RPMI7951 (cell line): ENCODE results near the gene ANKRD26. TPM values are rescaled to one million over a fixed set of nuclear protein-coding genes. Genes with fewer than 3 reads are reported as not detected.
"Not testable (repeated sequence)": the region's sequence is repeated elsewhere in the genome, so short reads cannot be mapped to it uniquely, and the experiment has no call there.

ENCODE experiments used
- DNase-seq: peaks from one replicate; pipeline ENCODE4 v3.0.0-alpha.2; 2012; ENCODE audit warnings: low read depth
- total RNA-seq: library from RNA; depleted of rRNA; stranded (reverse); fragments of >200 nt; shearing (Covaris generic); gene quantifications from 2 replicates; pipeline ENCODE4 v1.2.3, GENCODE V29; 2014; rRNA removed

ANKRD26 gene
- 10.5 and 13.6 TPM in 2 replicates for total RNA-seq

GRCh38 chr10:27099916-27100812 lies at the start of gene ANKRD26:
TSS of gene ANKRD26 (minus strand) at chr10:27100494. CDS start at chr10:27100326, 168 bp downstream.
- peak; percentile 96 for DNase-seq

GRCh38 chr10:27147701-27148100 lies 47.4 kb upstream of the ANKRD26 start:
- DNase-seq = no peak

GRCh38 chr10:27145937-27146336 lies 45.6 kb upstream of the ANKRD26 start:
- no peak for DNase-seq

DNA sequence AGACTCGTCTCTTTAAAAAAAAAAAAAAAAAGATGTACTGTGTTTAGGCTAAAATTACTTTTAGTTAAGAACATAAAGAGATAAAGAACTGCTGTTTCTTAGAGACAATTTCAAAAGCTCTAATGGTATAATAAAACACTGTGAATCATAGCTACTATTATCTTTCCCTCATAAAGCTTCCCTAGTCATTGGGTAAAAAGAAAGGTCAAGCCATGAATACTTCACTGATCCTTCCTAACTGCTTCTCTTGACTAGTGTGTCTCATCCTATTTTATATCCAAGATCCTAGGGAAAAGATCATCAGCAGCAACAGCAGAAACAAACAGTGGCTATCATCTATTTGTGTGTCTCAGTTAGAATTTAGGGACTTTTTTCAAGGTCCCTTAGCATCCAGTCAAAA lies 43.4 kb upstream of the ANKRD26 start:
- no peak for DNase-seq

DNA sequence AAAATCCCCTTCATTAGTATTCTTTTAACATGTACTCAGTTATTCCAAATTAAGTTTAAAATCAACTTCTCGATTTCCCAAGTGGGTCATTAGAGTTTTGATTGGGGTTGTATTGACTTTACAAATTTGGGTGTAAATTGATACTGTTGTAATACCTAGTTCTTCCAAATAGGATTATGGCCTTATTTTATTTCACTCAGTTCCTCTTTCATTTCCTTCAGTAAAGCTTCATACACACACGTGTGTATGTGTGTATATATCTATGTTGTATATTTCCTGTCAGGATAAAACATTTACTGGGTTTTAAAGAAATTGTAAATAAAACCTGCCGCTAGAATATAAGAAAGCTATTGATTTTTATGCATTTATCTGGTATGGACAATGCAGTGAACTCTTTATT lies 38.0 kb upstream of the ANKRD26 start:
- DNase-seq = no peak

GRCh38 chr10:27134371-27134770 lies 34.1 kb upstream of the ANKRD26 start:
- DNase-seq = no peak

DNA sequence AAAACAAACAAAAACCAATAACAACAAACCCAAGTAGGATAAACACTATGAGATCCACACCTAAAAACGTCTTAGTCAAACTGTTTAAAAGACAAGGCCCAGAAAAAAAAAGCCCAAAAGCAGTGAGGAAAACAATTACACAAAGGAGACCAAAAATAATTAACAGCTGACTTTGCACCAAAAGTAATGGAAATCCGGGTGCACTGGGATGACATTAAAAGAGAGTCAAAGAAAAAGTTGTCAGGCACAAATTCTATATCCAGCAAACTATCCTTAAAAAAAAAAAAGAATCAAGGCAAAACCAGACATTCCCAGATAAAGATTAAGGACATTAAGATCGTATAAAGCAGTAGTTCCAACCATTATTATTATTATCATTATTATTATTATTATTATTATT lies 7.9 kb upstream of the ANKRD26 start:
- no peak for DNase-seq

GRCh38 chr10:27104919-27105318 lies 4.6 kb upstream of the ANKRD26 start:
- DNase-seq = no peak

DNA sequence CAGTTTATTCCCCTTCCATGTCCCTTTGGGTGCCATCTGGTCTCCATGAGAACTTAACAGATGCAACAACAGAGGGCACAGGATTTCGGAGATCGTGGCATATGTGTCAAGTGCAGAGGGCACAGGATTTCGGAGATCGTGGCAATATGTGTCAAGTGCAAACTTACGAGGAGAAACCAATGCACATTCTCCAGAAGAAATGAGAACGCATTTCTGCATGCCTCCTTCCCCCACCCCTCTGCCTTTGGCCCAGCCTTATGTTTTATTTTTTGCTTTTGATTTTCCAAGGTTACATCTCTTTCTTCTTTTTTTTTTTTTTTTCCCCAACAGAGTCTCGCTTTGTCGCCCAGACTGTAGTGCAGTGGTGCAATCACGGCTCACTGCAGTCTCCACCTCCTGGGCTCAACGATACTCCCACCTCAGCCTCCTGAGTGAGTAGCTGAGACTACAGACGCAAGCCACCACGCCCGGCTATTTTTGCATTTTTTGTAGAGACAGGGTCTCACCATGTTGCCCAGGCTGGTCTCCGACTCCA lies 586 bp upstream of the ANKRD26 start:
- peak; percentile 27 for DNase-seq

GRCh38 chr10:27099448-27099847 lies 846 bp downstream of the ANKRD26 start:
- no peak for DNase-seq

DNA sequence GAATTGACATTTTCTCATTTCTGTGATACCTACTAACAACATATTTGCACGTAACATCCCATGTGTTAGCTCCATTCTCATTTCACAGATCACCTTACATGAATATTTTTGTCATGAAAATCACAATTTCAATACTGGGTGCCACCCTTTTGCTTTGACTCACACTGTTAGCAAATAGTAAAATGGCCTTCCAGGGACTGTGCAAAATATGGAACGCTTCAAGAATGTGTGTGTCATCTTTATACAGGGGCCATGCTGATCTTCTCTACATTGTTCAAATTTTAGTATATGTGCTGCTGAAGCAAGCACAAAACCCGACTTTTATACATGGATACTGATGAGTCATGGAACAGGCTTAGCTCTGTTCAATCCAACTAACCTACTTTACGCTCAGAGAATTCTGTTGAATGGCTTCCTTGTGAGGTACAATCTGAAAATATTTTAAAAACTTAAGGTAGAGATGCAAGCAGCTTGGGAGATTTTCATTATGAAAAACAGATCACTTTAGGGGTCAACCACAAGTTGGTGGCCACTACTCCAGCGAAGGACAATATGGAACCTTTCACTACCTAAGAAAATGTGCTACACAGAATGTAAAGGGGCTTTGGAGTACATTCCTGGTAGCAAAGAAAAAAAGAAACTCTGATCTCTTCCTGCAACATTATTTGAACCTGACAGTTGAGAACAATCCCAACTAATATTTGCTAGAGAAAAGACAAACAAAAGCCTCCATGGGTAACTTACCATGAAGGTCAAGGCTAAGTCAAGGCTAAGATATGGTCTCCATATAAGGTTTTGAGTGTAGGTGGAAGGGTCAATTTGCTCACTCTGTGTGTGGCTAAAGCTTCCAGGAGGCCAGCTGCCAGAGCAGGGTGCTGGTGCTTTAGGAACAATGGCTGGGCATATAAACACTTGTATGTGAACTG lies 11.9 kb downstream of the ANKRD26 start:
- no peak for DNase-seq

DNA sequence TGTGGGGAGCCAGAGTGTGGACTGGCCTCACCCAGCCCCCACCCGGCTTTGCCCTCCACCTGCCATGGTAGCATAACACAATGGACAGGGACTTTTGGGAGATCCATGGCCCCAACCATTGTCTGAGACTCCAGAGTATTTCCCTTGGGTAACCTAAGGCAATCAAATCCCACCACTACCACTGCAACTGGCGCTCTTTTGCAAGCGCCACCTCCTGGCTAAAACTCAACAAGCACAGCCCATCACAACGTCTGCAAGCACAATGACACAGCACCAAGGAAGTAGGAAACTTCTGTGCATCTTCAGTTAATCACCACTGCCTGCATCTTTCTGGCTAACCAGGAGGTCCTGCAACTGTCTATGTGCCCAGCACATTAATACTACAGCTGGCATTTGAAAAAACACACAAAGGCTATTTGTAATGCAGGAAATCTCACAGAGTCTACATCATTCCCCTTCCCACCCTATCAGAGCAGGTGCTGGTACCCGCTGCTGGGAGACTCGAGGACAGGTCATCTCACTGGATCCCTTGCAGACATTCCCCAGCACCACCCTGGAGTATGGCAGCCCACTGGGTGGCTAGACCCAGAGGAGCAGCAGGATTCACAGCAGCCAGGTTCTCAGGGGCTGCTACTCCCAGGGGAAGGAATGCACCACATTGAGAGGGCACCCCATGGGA lies 27.7 kb downstream of the ANKRD26 start:
- DNase-seq = no peak

GRCh38 chr10:27068217-27068891 lies 31.9 kb downstream of the ANKRD26 start:
- DNase-seq = no peak

DNA sequence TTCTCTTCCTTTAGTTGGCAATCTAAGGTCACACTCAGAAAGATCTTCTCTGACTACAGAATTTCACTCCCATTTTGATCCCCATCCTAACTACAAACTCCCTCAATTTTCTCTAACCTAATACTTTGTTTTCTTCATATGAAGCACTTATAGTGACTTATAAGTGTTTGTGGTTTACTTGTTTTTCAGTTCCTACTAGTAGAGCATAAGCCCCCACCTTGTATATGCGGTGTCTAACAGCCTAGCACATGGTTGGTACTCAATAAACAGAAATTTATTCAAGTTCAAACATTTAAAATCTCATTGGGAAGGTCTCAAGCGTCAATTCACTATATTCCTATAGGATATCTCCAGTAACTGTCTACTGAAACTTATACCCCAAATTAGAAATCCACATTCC lies 35.2 kb downstream of the ANKRD26 start:
- no peak for DNase-seq

- no peak for DNase-seq
Measured at GRCh38 chr10:27052656-27053055, 47.6 kb downstream of the ANKRD26 start.

DNA sequence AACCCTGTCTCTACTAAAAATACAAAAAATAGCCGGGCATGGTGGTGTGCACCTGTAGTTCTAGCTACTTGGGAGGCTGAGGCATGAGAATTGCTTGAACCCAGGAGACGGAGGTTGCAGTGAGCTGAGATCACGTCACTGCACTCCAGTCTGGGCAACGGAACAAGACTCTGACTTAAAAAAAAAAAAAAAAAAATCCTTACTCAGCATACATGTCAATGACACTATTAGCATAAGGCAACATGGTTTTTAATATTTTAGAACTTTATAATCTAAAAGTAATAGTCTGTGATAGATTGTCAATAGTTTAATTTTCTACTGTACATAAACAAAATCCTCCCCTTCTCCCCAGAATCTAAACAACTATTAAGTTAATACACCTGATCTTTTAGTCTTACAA lies 55.0 kb downstream of the ANKRD26 start:
- DNase-seq = not testable (repeated sequence)

DNA sequence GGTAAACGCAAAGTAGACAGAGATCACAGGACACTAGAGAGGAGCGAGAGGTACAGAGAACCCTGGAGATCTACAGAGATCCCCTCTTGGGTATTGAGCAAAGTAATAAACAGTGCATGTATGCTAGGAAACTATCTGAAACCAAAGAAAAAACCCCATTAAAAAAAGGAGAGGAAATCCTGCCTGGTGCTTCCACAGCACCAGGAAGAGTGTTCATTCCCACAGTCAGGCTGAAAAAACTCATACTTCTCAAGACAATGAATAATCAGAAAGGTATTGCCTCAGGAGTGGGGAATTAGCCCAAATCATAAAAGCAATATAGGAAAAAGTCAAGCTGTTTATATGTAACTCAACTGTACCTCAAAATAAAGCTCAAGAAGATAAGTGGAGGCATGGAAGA lies 59.1 kb downstream of the ANKRD26 start:
- DNase-seq = no peak

GRCh38 chr10:27038168-27038567 lies 62.1 kb downstream of the ANKRD26 start:
- DNase-seq = no peak

DNA sequence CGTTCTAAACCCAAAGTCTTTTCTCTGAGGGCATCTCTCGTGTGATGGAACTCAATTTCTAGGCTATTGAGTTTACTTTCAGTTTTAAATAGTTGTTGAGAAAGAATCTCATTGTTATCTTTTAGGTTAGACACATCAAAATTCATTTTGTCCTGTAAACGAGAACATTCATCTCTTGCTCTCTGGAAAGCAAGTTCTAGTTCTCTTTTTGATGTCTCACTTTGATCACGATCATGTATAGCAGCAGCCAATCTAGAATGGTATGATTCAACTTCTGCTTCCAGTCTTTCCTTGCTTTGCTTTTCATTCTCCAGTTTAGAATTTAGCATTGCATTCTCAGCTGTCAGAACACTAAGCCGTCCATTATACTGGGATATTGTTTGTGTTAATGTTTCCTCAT lies 65.1 kb downstream of the ANKRD26 start:
- peak; percentile 22 for DNase-seq

DNA sequence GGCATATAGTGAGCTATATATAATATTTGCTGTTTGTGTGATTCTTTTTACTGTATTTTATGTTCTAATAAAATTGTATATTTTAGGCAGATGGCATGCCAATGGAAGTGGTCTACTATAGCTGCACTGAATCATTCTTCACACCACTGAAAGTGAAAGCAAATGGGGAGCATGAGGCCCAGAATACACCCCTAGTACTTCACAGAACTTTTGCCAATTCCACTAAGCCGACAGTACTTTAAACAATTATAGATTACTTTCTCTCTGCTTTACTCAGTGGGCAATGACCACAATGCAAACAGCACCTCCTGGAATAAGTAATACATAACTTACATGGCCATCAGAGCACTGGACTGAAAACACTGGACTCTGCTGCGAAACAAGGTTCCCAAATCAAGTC lies 70.2 kb downstream of the ANKRD26 start:
- DNase-seq = no peak

GRCh38 chr10:27022048-27022447 lies 78.2 kb downstream of the ANKRD26 start:
- DNase-seq = no peak
